IPS-15b (cell line): ENCODE results near the gene PTP4A2.
A peak's percentile ranks its signal among the peaks of the same experiment; 100 is the strongest.
"Not testable (repeated sequence)": the region's sequence is repeated elsewhere in the genome, so short reads cannot be mapped to it uniquely, and the experiment has no call there.

ENCODE experiments used
- H3K27me3 ChIP-seq: one replicate; pipeline ENCODE4 v1.6.1; 2013; ENCODE audit warnings: low read length; ENCODE audit not compliant: control insufficient read depth, insufficient read depth
- H3K36me3 ChIP-seq: one replicate; pipeline ENCODE4 v1.6.1; 2013; ENCODE audit warnings: low read length; ENCODE audit not compliant: control insufficient read depth, insufficient read depth
- H3K4me1 ChIP-seq: one replicate; pipeline ENCODE4 v1.6.1; 2013; ENCODE audit warnings: mild to moderate bottlenecking, low read length; ENCODE audit not compliant: control insufficient read depth, insufficient read depth
- H3K4me3 ChIP-seq: one replicate; pipeline ENCODE4 v1.5.1; 2013; ENCODE audit warnings: low read depth, low read length
- H3K9ac ChIP-seq: one replicate; pipeline ENCODE4 v1.6.1; 2013; ENCODE audit warnings: low read depth, mild to moderate bottlenecking, low read length
- H3K9me3 ChIP-seq: one replicate; pipeline ENCODE4 v1.6.1; 2013; ENCODE audit warnings: mild to moderate bottlenecking, low read length; ENCODE audit not compliant: control insufficient read depth, insufficient read depth

PTP4A2 gene

GRCh38 chr1:31970873-31971272 lies 32.7 kb upstream of the PTP4A2 start:
- Histone ChIP-seq H3K27me3 (no peaks in the 10 kb centered on the region), H3K36me3 (no peaks in the 10 kb centered on the region), H3K9me3 (no peaks in the 10 kb centered on the region), H3K4me3 (no peak overlapping the region), H3K9ac (no peak overlapping the region), H3K4me1 (no peaks in the 10 kb centered on the region)

GRCh38 chr1:31961536-31961935 lies 23.4 kb upstream of the PTP4A2 start:
- Histone ChIP-seq H3K36me3 (no peaks in the 10 kb centered on the region), H3K4me1 (no peaks in the 10 kb centered on the region), H3K9ac (no peak overlapping the region), H3K9me3 (no peaks in the 10 kb centered on the region), H3K27me3 (no peaks in the 10 kb centered on the region), H3K4me3 (no peak overlapping the region)

GRCh38 chr1:31959521-31960340 lies 21.6 kb upstream of the PTP4A2 start:
- Histone ChIP-seq H3K9ac (no peak overlapping the region), H3K36me3 (no peaks in the 10 kb centered on the region), H3K4me3 (no peak overlapping the region), H3K27me3 (no peaks in the 10 kb centered on the region), H3K4me1 (peaks cover 12% of the 10 kb centered on the region), H3K9me3 (no peaks in the 10 kb centered on the region)

GRCh38 chr1:31957701-31958674 lies 19.8 kb upstream of the PTP4A2 start:
- H3K27me3 ChIP-seq = no peaks in the 10 kb centered on the region
- H3K9me3 ChIP-seq = no peaks in the 10 kb centered on the region
- H3K4me3 ChIP-seq = no peak overlapping the region
- H3K4me1 ChIP-seq = peaks cover 14% of the 10 kb centered on the region
- no peaks in the 10 kb centered on the region for H3K36me3 ChIP-seq
- no peak overlapping the region for H3K9ac ChIP-seq

GRCh38 chr1:31955917-31956736 lies 18.0 kb upstream of the PTP4A2 start:
- Histone ChIP-seq H3K27me3 (no peaks in the 10 kb centered on the region), H3K9ac (no peak overlapping the region), H3K4me1 (peaks cover 17% of the 10 kb centered on the region), H3K9me3 (no peaks in the 10 kb centered on the region), H3K36me3 (no peaks in the 10 kb centered on the region), H3K4me3 (no peak overlapping the region)

GRCh38 chr1:31954607-31955283 lies 16.6 kb upstream of the PTP4A2 start:
- no peaks in the 10 kb centered on the region for H3K36me3 ChIP-seq
- H3K4me1 ChIP-seq = peaks cover 17% of the 10 kb centered on the region
- no peak overlapping the region for H3K4me3 ChIP-seq
- no peaks in the 10 kb centered on the region for H3K9me3 ChIP-seq
- H3K27me3 ChIP-seq = no peaks in the 10 kb centered on the region
- peak overlapping the region; percentile 26 for H3K9ac ChIP-seq

GRCh38 chr1:31952825-31953220 lies 14.7 kb upstream of the PTP4A2 start:
- H3K9me3 ChIP-seq = no peaks in the 10 kb centered on the region
- no peak overlapping the region for H3K9ac ChIP-seq
- no peaks in the 10 kb centered on the region for H3K27me3 ChIP-seq
- H3K4me3 ChIP-seq = no peak overlapping the region
- peaks cover 17% of the 10 kb centered on the region for H3K4me1 ChIP-seq
- no peaks in the 10 kb centered on the region for H3K36me3 ChIP-seq

GRCh38 chr1:31951276-31951675 lies 13.1 kb upstream of the PTP4A2 start:
- no peak overlapping the region for H3K4me3 ChIP-seq
- no peaks in the 10 kb centered on the region for H3K27me3 ChIP-seq
- no peak overlapping the region for H3K9ac ChIP-seq
- H3K36me3 ChIP-seq = no peaks in the 10 kb centered on the region
- peaks cover 16% of the 10 kb centered on the region for H3K4me1 ChIP-seq
- H3K9me3 ChIP-seq = no peaks in the 10 kb centered on the region

GRCh38 chr1:31949862-31950261 lies 11.7 kb upstream of the PTP4A2 start:
- no peaks in the 10 kb centered on the region for H3K9me3 ChIP-seq
- H3K4me1 ChIP-seq = peaks cover 6% of the 10 kb centered on the region
- H3K4me3 ChIP-seq = no peak overlapping the region
- no peak overlapping the region for H3K9ac ChIP-seq
- no peaks in the 10 kb centered on the region for H3K36me3 ChIP-seq
- H3K27me3 ChIP-seq = no peaks in the 10 kb centered on the region

- H3K9me3 ChIP-seq, H3K27me3 ChIP-seq, H3K36me3 ChIP-seq, H3K9ac ChIP-seq, H3K4me1 ChIP-seq, H3K4me3 ChIP-seq: not testable (repeated sequence)
These were observed 7.5 kb upstream of the PTP4A2 start for GRCh38 chr1:31945677-31946076.
